Measurements from ENCODE around the gene TPCN2. TPM values are rescaled to one million over a fixed set of nuclear protein-coding genes. Genes with fewer than 3 reads are reported as not detected.

The TPCN2 gene
- total RNA-seq, 1 experiment from 2014 or later = 63.6 TPM

GRCh38 chr11:69093106-69093505, 44.4 kb downstream of the TPCN2 start:
- Histone ChIP-seq H3K4me1 (no peaks in the 10 kb centered on the region), H3K4me3 (ENCODE audit: low read depth, low read length) (no peak overlapping the region), H3K27me3 (replicated peaks; ENCODE audit: control insufficient read depth, insufficient read depth, low read length) (no peaks in the 10 kb centered on the region), H3K36me3 (ENCODE audit: control insufficient read depth, insufficient read depth, low read length) (peaks cover 9% of the 10 kb centered on the region), H3K9me3 (no peaks in the 10 kb centered on the region)
- H3K27ac Mint-ChIP-seq (ENCODE audit: unreplicated experiment) = no peak overlapping the region
- POLR2A ChIA-PET = interaction anchor here (0.5 kb wide), 1 partner anchor 582 kb away, joined by 4 read pairs; no protein-coding TSS in a partner anchor
- no peak for DNase-seq
- intact Hi-C loops (cut with micrococcal nuclease; ENCODE audit: unreplicated experiment) = no loop called here
- H3K4me3 Mint-ChIP-seq (ENCODE audit: unreplicated experiment) = no peak overlapping the region
- no peaks in the 10 kb centered on the region for H3K4me1 Mint-ChIP-seq (ENCODE audit: low read depth, unreplicated experiment)
- no peaks in the 10 kb centered on the region for H3K27me3 Mint-ChIP-seq (ENCODE audit: insufficient read depth, unreplicated experiment)
- no TSS peak for BruUV-seq (replicated peaks)
- peaks cover 54% of the 10 kb centered on the region for H3K36me3 Mint-ChIP-seq (ENCODE audit: insufficient read depth, unreplicated experiment)
- TF ChIP-seq, protein P1, sequence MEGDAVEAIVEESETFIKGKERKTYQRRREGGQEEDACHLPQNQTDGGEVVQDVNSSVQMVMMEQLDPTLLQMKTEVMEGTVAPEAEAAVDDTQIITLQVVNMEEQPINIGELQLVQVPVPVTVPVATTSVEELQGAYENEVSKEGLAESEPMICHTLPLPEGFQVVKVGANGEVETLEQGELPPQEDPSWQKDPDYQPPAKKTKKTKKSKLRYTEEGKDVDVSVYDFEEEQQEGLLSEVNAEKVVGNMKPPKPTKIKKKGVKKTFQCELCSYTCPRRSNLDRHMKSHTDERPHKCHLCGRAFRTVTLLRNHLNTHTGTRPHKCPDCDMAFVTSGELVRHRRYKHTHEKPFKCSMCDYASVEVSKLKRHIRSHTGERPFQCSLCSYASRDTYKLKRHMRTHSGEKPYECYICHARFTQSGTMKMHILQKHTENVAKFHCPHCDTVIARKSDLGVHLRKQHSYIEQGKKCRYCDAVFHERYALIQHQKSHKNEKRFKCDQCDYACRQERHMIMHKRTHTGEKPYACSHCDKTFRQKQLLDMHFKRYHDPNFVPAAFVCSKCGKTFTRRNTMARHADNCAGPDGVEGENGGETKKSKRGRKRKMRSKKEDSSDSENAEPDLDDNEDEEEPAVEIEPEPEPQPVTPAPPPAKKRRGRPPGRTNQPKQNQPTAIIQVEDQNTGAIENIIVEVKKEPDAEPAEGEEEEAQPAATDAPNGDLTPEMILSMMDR (IDR thresholded peaks at IDR 0.05; ENCODE audit: insufficient read depth in 1 of 2, low read depth in 1 of 2, low read length in 1 of 2, severe bottlenecking in 1 of 2, unreplicated experiment in 1 of 2) = no peak
- no peaks in the 10 kb centered on the region for H3K9me3 Mint-ChIP-seq (ENCODE audit: unreplicated experiment)
- CTCF ChIA-PET = no interaction called here

- peaks cover 5% of the 10 kb centered on the region for H3K36me3 ChIP-seq (ENCODE audit: control insufficient read depth, insufficient read depth, low read length)
- no peak for DNase-seq
- H3K4me3 ChIP-seq (ENCODE audit: low read depth, low read length) = no peak overlapping the region
- ChIA-PET CTCF (interaction anchor here (0.6 kb wide), 1 partner anchor 413 kb away, joined by 4 read pairs; no protein-coding TSS in a partner anchor), POLR2A (no interaction called here)
- Mint-ChIP-seq H3K9me3 (ENCODE audit: unreplicated experiment) (no peaks in the 10 kb centered on the region), H3K27me3 (ENCODE audit: insufficient read depth, unreplicated experiment) (no peaks in the 10 kb centered on the region), H3K4me3 (ENCODE audit: unreplicated experiment) (no peak overlapping the region), H3K4me1 (ENCODE audit: low read depth, unreplicated experiment) (no peaks in the 10 kb centered on the region), H3K36me3 (ENCODE audit: insufficient read depth, unreplicated experiment) (peaks cover 45% of the 10 kb centered on the region), H3K27ac (ENCODE audit: unreplicated experiment) (peak overlapping the region; percentile 3)
- TF ChIP-seq, protein P1 (IDR thresholded peaks at IDR 0.05; ENCODE audit: insufficient read depth in 1 of 2, low read depth in 1 of 2, low read length in 1 of 2, severe bottlenecking in 1 of 2, unreplicated experiment in 1 of 2) = no peak
- no peaks in the 10 kb centered on the region for H3K27me3 ChIP-seq (replicated peaks; ENCODE audit: control insufficient read depth, insufficient read depth, low read length)
- intact Hi-C loops (cut with micrococcal nuclease; ENCODE audit: unreplicated experiment) = no loop called here
- BruUV-seq (replicated peaks) = no TSS peak
- H3K4me1 ChIP-seq = no peaks in the 10 kb centered on the region
- no peaks in the 10 kb centered on the region for H3K9me3 ChIP-seq
Measured at GRCh38 chr11:69094111-69094914, 45.6 kb downstream of the TPCN2 start.

DNA sequence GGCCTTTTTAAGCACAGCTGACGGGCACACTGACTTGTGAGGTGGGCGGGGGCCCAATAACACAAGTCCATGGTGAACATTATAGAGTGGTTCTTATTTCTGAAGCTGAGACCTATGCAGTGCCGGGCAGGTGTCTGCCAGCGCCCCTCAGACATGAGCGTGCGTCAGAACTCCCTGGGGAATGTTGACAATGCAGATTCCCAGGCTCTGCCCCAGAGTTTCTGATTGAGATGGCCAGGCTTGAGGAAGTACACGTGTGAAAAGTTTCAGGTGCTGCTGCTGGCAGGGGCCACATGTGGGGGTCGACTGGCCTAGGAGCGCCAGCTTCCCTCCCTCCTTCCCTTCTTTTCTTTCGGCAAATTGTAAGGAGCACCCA, 46.2 kb downstream of the TPCN2 start:
- no TSS peak for BruUV-seq (replicated peaks)
- H3K36me3 Mint-ChIP-seq (ENCODE audit: insufficient read depth, unreplicated experiment) = peaks cover 45% of the 10 kb centered on the region
- H3K4me1 Mint-ChIP-seq (ENCODE audit: low read depth, unreplicated experiment) = no peaks in the 10 kb centered on the region

More for the DNA sequence above, 46.2 kb downstream of the TPCN2 start:
- Histone ChIP-seq H3K27me3 (replicated peaks; ENCODE audit: control insufficient read depth, insufficient read depth, low read length) (no peaks in the 10 kb centered on the region), H3K4me1 (no peaks in the 10 kb centered on the region), H3K4me3 (ENCODE audit: low read depth, low read length) (no peak overlapping the region), H3K9me3 (no peaks in the 10 kb centered on the region), H3K36me3 (ENCODE audit: control insufficient read depth, insufficient read depth, low read length) (peaks cover 1% of the 10 kb centered on the region; the same call in 1 of the 2 replicates)
- TF ChIP-seq, protein P1 (IDR thresholded peaks at IDR 0.05; ENCODE audit: insufficient read depth in 1 of 2, low read depth in 1 of 2, low read length in 1 of 2, severe bottlenecking in 1 of 2, unreplicated experiment in 1 of 2) = no peak
- Mint-ChIP-seq H3K4me3 (ENCODE audit: unreplicated experiment) (no peak overlapping the region), H3K9me3 (ENCODE audit: unreplicated experiment) (no peaks in the 10 kb centered on the region), H3K27ac (ENCODE audit: unreplicated experiment) (no peak overlapping the region), H3K27me3 (ENCODE audit: insufficient read depth, unreplicated experiment) (no peaks in the 10 kb centered on the region)
- intact Hi-C loops (cut with micrococcal nuclease; ENCODE audit: unreplicated experiment) = no loop called here
- ChIA-PET POLR2A (no interaction called here), CTCF (no interaction called here)
- no peak for DNase-seq

Data from Caco-2 (cell line).